SK-N-SH treated with all-trans-retinoic acid at 6 μM for 48 hours (cell line): Measurements from ENCODE around the gene PIEZO1.

Experiments used
- BACH2 ChIP-seq: fragments of 250-450 bp; sonication (Bioruptor Pico); IDR thresholded peaks from 2 replicates; pipeline ENCODE4 v1.9.0; 2021; ENCODE audit warnings: mild to moderate bottlenecking, borderline replicate concordance
- CREB5 ChIP-seq: fragments of 250-450 bp; sonication (Bioruptor Pico); IDR thresholded peaks from 2 replicates; pipeline ENCODE4 v1.5.1; 2020; ENCODE audit warnings: low read depth, mild to moderate bottlenecking, moderate library complexity
- GLIS3 ChIP-seq: fragments of 250-450 bp; sonication (Bioruptor Pico); IDR thresholded peaks from 2 replicates; pipeline ENCODE4 v1.5.0; 2020; ENCODE audit warnings: mild to moderate bottlenecking, moderate library complexity
- ISL1 ChIP-seq: fragments of 250-450 bp; sonication (Bioruptor Pico); IDR thresholded peaks from 2 replicates; pipeline ENCODE4 v2.1.2; 2022; ENCODE audit warnings: mild to moderate bottlenecking, moderate library complexity
- PPARA ChIP-seq: fragments of 250-450 bp; sonication (Bioruptor Pico); IDR thresholded peaks from 2 replicates; pipeline ENCODE4 v1.5.0; 2020; ENCODE audit warnings: mild to moderate bottlenecking, borderline replicate concordance
- SNAI2 ChIP-seq: fragments of 250-450 bp; sonication (Bioruptor Pico); IDR thresholded peaks from 2 replicates; pipeline ENCODE4 v1.5.0; 2020; ENCODE audit warnings: mild to moderate bottlenecking, moderate library complexity
- TCF4 ChIP-seq: fragments of 250-450 bp; sonication (Bioruptor Pico); IDR thresholded peaks from 2 replicates; pipeline ENCODE4 v1.8.0; 2021; ENCODE audit warnings: mild to moderate bottlenecking, moderate library complexity, borderline replicate concordance
- ZFP3 ChIP-seq: fragments of 250-450 bp; sonication (Bioruptor Pico); IDR thresholded peaks from 2 replicates; pipeline ENCODE4 v1.5.0; 2020; ENCODE audit warnings: mild to moderate bottlenecking, moderate library complexity
- ZNF565 ChIP-seq: fragments of 450-650 bp; formaldehyde crosslinking; conservative IDR thresholded peaks from 2 replicates; pipeline ENCODE4 v1.5.0; 2020; ENCODE audit warnings: low read depth, mild to moderate bottlenecking, moderate library complexity

GRCh38 chr16:88755745-88756443 lies 29.1 kb downstream of the PIEZO1 start:
- TF ChIP-seq TCF4 (CRISPR knock-in tag), result no peak
- TF ChIP-seq ZFP3 (CRISPR knock-in tag), result no peak
- no peak for TF ChIP-seq SNAI2 (CRISPR knock-in tag)
- no peak for TF ChIP-seq BACH2 (CRISPR knock-in tag)
- no peak for TF ChIP-seq ZNF565 (CRISPR knock-in tag)
- no peak for TF ChIP-seq ISL1 (CRISPR knock-in tag)
- no peak for TF ChIP-seq PPARA (CRISPR knock-in tag)
- TF ChIP-seq CREB5, result no peak
- no peak for TF ChIP-seq GLIS3 (CRISPR knock-in tag)
